ENCODE data around the gene GCHFR. TPM values are rescaled to one million over a fixed set of nuclear protein-coding genes. Genes with fewer than 3 reads are reported as not detected.

The GCHFR gene
- total and polyA plus RNA-seq, 10 of the 15 experiments (the other 5 are each of a cell fraction or from before 2014, with no cell fraction given), result 10.5 to 94.0 (median 35.3) TPM

DNA sequence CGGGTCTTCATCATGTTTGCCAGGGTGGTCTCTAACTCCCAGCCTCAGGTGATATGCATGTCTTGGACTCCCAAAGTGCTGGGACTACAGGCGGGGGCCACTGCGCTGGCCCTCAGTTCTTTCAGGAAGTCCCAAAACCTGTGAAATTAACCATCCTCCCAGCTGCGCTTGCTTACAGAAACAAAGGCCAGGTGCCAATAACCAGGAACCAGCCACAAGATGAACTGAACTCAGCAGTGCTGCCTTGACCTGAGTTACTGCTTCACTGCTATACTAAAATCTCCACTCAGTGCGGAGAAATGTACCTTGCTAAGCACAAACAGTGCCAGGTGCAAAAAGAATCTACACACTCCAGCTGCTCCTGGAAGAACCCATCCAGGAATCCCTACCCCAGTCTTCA is 3.9 kb upstream of the GCHFR start:
- in situ Hi-C loops (cut with MboI) (no loop called here), intact Hi-C loops (cut with micrococcal nuclease; ENCODE audit: unreplicated experiment) (loop anchor here (5.0 kb wide), 1 partner anchor 168 kb away; the partner anchor contains the start of gene KNL1)
- H3K27me3 ChIP-seq (replicated peaks in 1 of 2; ENCODE audit: control insufficient read depth in 2 of 2, insufficient read depth in 2 of 2, low read length in 1 of 2), result no peaks in the 10 kb centered on the region
- DNase-seq (ENCODE audit: low read depth, low spot score) (no peak), ATAC-seq (no peak), FAIRE-seq (no peak)
- H3K79me2 ChIP-seq (ENCODE audit: control insufficient read depth, insufficient read depth, low read length), result peaks cover under 1% of the 10 kb centered on the region
- no TSS peak for BruUV-seq (replicated peaks)
- H3K4me1 ChIP-seq (ENCODE audit: control insufficient read depth, insufficient read depth, low read length), result peaks cover 7% of the 10 kb centered on the region
- H3K27ac ChIP-seq (ENCODE audit: control insufficient read depth, insufficient read depth), result no peak overlapping the region
- no peaks in the 10 kb centered on the region for H3K9me3 ChIP-seq (replicated peaks; ENCODE audit: control insufficient read depth, insufficient read depth, low read length)
- ChIA-PET RAD21 (ENCODE audit: unreplicated experiment) (interaction anchor here (0.6 kb wide), 1 partner anchor 170 kb away, joined by 4 read pairs; no protein-coding TSS in a partner anchor), POLR2A (interaction anchor here (1.4 kb wide), 1 partner anchor 10 kb away, joined by 3 read pairs; the partner anchor contains the start of gene C15orf62), SMC1A (ENCODE audit: uncharacterized antibody, unreplicated experiment) (no interaction called here), CTCF (no interaction called here)
- no peaks in the 10 kb centered on the region for H4K20me1 ChIP-seq (ENCODE audit: control insufficient read depth, insufficient read depth)
- no peak overlapping the region for H3K4me2 ChIP-seq (ENCODE audit: control insufficient read depth, insufficient read depth)
- H3K9ac ChIP-seq (ENCODE audit: control insufficient read depth, insufficient read depth, low read length), result no peak overlapping the region
- TF ChIP-seq ZSCAN29 (IDR thresholded peaks at IDR 0.05), result no peak
- no peak for TF ChIP-seq BMI1 (IDR thresholded peaks at IDR 0.05; ENCODE audit: borderline replicate concordance)
- TF ChIP-seq, protein P1, sequence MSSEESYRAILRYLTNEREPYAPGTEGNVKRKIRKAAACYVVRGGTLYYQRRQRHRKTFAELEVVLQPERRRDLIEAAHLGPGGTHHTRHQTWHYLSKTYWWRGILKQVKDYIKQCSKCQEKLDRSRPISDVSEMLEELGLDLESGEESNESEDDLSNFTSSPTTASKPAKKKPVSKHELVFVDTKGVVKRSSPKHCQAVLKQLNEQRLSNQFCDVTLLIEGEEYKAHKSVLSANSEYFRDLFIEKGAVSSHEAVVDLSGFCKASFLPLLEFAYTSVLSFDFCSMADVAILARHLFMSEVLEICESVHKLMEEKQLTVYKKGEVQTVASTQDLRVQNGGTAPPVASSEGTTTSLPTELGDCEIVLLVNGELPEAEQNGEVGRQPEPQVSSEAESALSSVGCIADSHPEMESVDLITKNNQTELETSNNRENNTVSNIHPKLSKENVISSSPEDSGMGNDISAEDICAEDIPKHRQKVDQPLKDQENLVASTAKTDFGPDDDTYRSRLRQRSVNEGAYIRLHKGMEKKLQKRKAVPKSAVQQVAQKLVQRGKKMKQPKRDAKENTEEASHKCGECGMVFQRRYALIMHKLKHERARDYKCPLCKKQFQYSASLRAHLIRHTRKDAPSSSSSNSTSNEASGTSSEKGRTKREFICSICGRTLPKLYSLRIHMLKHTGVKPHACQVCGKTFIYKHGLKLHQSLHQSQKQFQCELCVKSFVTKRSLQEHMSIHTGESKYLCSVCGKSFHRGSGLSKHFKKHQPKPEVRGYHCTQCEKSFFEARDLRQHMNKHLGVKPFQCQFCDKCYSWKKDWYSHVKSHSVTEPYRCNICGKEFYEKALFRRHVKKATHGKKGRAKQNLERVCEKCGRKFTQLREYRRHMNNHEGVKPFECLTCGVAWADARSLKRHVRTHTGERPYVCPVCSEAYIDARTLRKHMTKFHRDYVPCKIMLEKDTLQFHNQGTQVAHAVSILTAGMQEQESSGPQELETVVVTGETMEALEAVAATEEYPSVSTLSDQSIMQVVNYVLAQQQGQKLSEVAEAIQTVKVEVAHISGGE (CRISPR knock-in tag; IDR thresholded peaks at IDR 0.05), result no peak
- TF ChIP-seq ZNF217 (IDR thresholded peaks at IDR 0.05), result no peak
- TF ChIP-seq EGR1 (IDR thresholded peaks at IDR 0.05; ENCODE audit: borderline replicate concordance in 1 of 2, low read depth in 2 of 2, low read length in 2 of 2), result no peak
- no peak for TF ChIP-seq POLR2A (IDR thresholded peaks at IDR 0.05; ENCODE audit: low read depth, low read length)
- no peak for TF ChIP-seq HDAC6 (IDR thresholded peaks at IDR 0.05; ENCODE audit: unreplicated experiment)
- TF ChIP-seq MTA3 (IDR thresholded peaks at IDR 0.05; ENCODE audit: borderline replicate concordance, low read length), result no peak
- no peak overlapping the region for H3K4me3 ChIP-seq
- 87% methylated on average over 5 of the region's 5 CpGs for WGBS (ENCODE audit: insufficient coverage, insufficient replicate concordance, low lambda C conversion rate, missing lambda C conversion rate)
- no peaks in the 10 kb centered on the region for H3K36me3 ChIP-seq (ENCODE audit: control insufficient read depth in 2 of 2, insufficient read depth in 2 of 2, low read length in 1 of 2)
- no peak overlapping the region for H2AFZ ChIP-seq (ENCODE audit: control insufficient read depth, low read depth, low read length)
